K562 (cell line): ENCODE measurements around the gene RAPSN. TPM values are rescaled to one million over a fixed set of nuclear protein-coding genes. Genes with fewer than 3 reads are reported as not detected.

Source experiments
- ARID2 ChIP-seq: fragments of 450-650 bp; IDR thresholded peaks from 2 replicates; pipeline ENCODE4 v1.6.1; 2017; ENCODE audit warnings: antibody characterized with exemption, mild to moderate bottlenecking
- ETV5 ChIP-seq: sonication (generic); formaldehyde crosslinking; IDR thresholded peaks from 2 replicates; pipeline ENCODE4 v1.4.0; 2020; ENCODE audit warnings: low read depth, mild to moderate bottlenecking, missing genetic modification reagents
- GABPB1 ChIP-seq: sonication (generic); formaldehyde crosslinking; IDR thresholded peaks from 2 replicates; pipeline ENCODE4 v1.8.0; 2022; ENCODE audit warnings: mild to moderate bottlenecking, missing genetic modification reagents
- HNRNPK ChIP-seq: fragments of 200-400 bp; formaldehyde crosslinking; IDR thresholded peaks from one replicate; pipeline ENCODE4 v1.6.1; 2018; ENCODE audit warnings: mild to moderate bottlenecking, low read depth, low read length; ENCODE audit not compliant: poor library complexity, severe bottlenecking
- NR2C2 ChIP-seq, 2 experiments: fragments of 200-800 bp in 1 of 2; sonication (Bioruptor generic) in 1 of 2; sonication (generic) in 1 of 2; formaldehyde crosslinking in 1 of 2; IDR thresholded peaks; 2 replicates each; pipeline versions ENCODE4 v1.6.1 to v1.8.0; 2016 to 2022; ENCODE audit warnings: mild to moderate bottlenecking in 1 of 2, missing compliant biosample characterization in 1 of 2, missing genetic modification characterization in 1 of 2, missing genetic modification reagents in 1 of 2
- PKNOX1 ChIP-seq: fragments of 450-650 bp; IDR thresholded peaks from 2 replicates; pipeline ENCODE4 v1.6.1; 2016
- SUPT5H ChIP-seq: fragments of 450-650 bp; IDR thresholded peaks from 2 replicates; pipeline ENCODE4 v1.6.1; 2016
- TRIM24 ChIP-seq, 2 experiments: fragments of 450-650 bp; IDR thresholded peaks; 2 replicates each; pipeline ENCODE4 v1.6.1; 2016
- ZBTB1 ChIP-seq: sonication (generic); formaldehyde crosslinking; IDR thresholded peaks from 2 replicates; pipeline ENCODE4 v1.8.1; 2023; ENCODE audit warnings: missing genetic modification reagents, low read depth, mild to moderate bottlenecking, borderline replicate concordance
- ZBTB11 ChIP-seq, 3 experiments: fragments of 200-800 bp in 1 of 3; fragments of 250-450 bp in 1 of 3; fragments of 450-650 bp in 1 of 3; sonication (Bioruptor Pico) in 1 of 3; sonication (Bioruptor generic) in 1 of 3; formaldehyde crosslinking in 1 of 3; IDR thresholded peaks; 2 replicates each; pipeline versions ENCODE4 v1.6.1 to v1.8.0; 2016 to 2022; ENCODE audit warnings: mild to moderate bottlenecking in 2 of 3, missing genetic modification characterization in 2 of 3, missing compliant biosample characterization in 1 of 3, moderate library complexity in 1 of 3
- ZBTB17 ChIP-seq: fragments of 450-650 bp; formaldehyde crosslinking; IDR thresholded peaks from 2 replicates; pipeline ENCODE4 v1.4.0; 2020; ENCODE audit warnings: mild to moderate bottlenecking
- ZKSCAN3 ChIP-seq: fragments of 250-450 bp; sonication (Bioruptor Pico); IDR thresholded peaks from 2 replicates; pipeline ENCODE4 v1.4.0; 2020
- ZNF24 ChIP-seq: fragments of 450-650 bp; IDR thresholded peaks from 2 replicates; pipeline ENCODE4 v1.6.1; 2016
- ZNF518B ChIP-seq: fragments of 250-450 bp; sonication (Bioruptor Pico); IDR thresholded peaks from 2 replicates; pipeline ENCODE4 v1.5.0; 2021; ENCODE audit warnings: mild to moderate bottlenecking, moderate library complexity
- polyA plus RNA-seq, 8 experiments: library from polyadenylated mRNA; depleted of rRNA in 4 of 8; stranded (reverse) in 5 of 8; unstranded in 3 of 8; fragments of >200 nt; fragmentation: Nextera tagmentation in 2 of 8; fragmentation: Illumina TruSeq in 1 of 8; extraction: Ambion mirVana in 2 of 8; extraction: Trizol in 1 of 8; gene quantifications; 2 replicates each; pipeline versions ENCODE4 v1.2.1 to v1.2.3, GENCODE V29; 2011 to 2014; ENCODE audit warnings: inconsistent platforms in 1 of 8, missing spikeins in 1 of 8
- total RNA-seq, 7 experiments: library from RNA; depleted of rRNA in 6 of 7; stranded (reverse); fragments of >200 nt in 6 of 7; fragmentation: Illumina TruSeq in 2 of 7; extraction: Trizol in 2 of 7; gene quantifications; 2 replicates each; pipeline versions ENCODE4 v1.2.1 to v1.2.3, GENCODE V29; 2011 to 2021; ENCODE audit warnings: low replicate concordance in 1 of 7
- TF ChIP-seq, protein P1 (sequence below): sonication (generic); formaldehyde crosslinking; IDR thresholded peaks from 2 replicates; pipeline ENCODE4 v1.8.1; 2023; ENCODE audit warnings: mild to moderate bottlenecking, missing genetic modification reagents

Gene RAPSN
- total and polyA plus RNA-seq, 9 of the 15 experiments (the other 6 are each of a cell fraction or from before 2014, with no cell fraction given) = 0.06 to 0.11 TPM; not detected in 7

- TF ChIP-seq, protein P1, sequence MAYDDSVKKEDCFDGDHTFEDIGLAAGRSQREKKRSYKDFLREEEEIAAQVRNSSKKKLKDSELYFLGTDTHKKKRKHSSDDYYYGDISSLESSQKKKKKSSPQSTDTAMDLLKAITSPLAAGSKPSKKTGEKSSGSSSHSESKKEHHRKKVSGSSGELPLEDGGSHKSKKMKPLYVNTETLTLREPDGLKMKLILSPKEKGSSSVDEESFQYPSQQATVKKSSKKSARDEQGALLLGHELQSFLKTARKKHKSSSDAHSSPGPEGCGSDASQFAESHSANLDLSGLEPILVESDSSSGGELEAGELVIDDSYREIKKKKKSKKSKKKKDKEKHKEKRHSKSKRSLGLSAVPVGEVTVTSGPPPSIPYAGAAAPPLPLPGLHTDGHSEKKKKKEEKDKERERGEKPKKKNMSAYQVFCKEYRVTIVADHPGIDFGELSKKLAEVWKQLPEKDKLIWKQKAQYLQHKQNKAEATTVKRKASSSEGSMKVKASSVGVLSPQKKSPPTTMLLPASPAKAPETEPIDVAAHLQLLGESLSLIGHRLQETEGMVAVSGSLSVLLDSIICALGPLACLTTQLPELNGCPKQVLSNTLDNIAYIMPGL = 0 out of 2 replicates have a peak, but pooled peaks have one; percentile 60
- peak; percentile 54 for TF ChIP-seq PKNOX1
- TF ChIP-seq ETV5 (CRISPR knock-in tag) = peak; percentile 97
- TF ChIP-seq ZNF518B (CRISPR knock-in tag) = no peak
- no peak for TF ChIP-seq ARID2
- peak; percentile 100 for TF ChIP-seq ZBTB1 (CRISPR knock-in tag)
- peak; percentile 99 to 100 (median 99) for TF ChIP-seq ZBTB11 (CRISPR knock-in tag; IDR thresholded peaks at IDR 0.05)
- peak; percentile 33; the same call in 1 of the 2 replicates for TF ChIP-seq SUPT5H
- TF ChIP-seq GABPB1 (CRISPR knock-in tag) = peak; percentile 98
- TF ChIP-seq HNRNPK = peak; percentile 85
- TF ChIP-seq NR2C2 (CRISPR knock-in tag; IDR thresholded peaks at IDR 0.05) = no peak; the same call in 1 of the 2 replicates
- peak; percentile 87 for TF ChIP-seq NR2C2 (tag; IDR thresholded peaks at IDR 0.05)
- peak in 1 of 2 experiments; percentile 98; a peak in 2 of 4 replicates for TF ChIP-seq TRIM24 (IDR thresholded peaks at IDR 0.05)
- TF ChIP-seq ZNF24 = peak; percentile 86
- peak; percentile 80 for TF ChIP-seq ZBTB17
- no peak for TF ChIP-seq ZKSCAN3 (CRISPR knock-in tag)
Measured at GRCh38 chr11:47407746-47408590, 41.0 kb downstream of the RAPSN start, which contains the start of gene SLC39A13 (continued).
